Measurements from ENCODE around the gene FAM234A.
"Not testable (repeated sequence)": the region's sequence is repeated elsewhere in the genome, so short reads cannot be mapped to it uniquely, and the experiment has no call there.

FAM234A gene, protein sequence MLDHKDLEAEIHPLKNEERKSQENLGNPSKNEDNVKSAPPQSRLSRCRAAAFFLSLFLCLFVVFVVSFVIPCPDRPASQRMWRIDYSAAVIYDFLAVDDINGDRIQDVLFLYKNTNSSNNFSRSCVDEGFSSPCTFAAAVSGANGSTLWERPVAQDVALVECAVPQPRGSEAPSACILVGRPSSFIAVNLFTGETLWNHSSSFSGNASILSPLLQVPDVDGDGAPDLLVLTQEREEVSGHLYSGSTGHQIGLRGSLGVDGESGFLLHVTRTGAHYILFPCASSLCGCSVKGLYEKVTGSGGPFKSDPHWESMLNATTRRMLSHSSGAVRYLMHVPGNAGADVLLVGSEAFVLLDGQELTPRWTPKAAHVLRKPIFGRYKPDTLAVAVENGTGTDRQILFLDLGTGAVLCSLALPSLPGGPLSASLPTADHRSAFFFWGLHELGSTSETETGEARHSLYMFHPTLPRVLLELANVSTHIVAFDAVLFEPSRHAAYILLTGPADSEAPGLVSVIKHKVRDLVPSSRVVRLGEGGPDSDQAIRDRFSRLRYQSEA

DNA sequence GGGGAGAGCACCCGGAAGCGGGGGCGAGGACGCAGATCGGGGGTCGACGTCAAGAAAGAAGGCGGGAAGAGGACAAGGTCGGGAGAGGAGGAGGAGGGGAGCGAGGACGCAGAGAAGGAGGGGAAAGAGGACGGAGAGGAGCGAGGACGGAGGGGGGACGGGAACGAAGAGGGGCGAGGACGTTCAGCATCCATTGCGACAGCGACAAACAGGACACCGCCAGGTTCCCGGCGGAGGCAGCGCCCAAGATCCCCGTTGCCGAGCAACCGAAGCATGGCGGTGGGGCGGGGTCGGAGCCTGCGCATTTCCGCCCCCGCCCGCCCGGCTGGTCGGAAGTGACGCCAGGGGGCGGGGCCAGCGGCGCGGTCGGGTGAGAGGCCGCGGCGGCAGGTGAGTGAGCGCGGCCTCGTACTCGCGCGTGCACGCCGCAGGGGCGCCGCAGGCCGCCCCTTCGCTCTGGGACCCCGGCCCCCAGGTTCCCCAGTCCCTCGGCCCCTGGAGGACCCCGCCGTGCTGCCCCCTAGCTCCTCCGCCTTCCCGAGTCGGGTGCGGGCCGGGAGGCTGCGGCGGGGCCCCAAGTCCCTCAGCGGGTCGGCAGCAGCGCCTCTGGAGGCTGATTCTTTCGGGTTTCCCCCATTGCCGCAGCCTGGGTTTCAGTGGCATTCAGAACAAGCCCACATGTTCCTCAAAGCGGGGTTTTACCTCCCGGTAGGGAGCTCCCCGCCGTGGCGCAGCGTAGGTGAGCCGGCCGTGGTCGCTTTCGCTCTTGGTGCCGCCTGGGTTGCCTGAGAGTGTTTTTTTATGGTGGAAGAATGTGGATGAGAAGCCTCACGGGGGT is at the start of gene FAM234A:
FAM234A (plus strand) TSS at position 354 of the 838 bp plus-strand sequence. CDS start 19,593 bp downstream, outside the sequence.
- peak; percentile 95 for DNase-seq

DNA sequence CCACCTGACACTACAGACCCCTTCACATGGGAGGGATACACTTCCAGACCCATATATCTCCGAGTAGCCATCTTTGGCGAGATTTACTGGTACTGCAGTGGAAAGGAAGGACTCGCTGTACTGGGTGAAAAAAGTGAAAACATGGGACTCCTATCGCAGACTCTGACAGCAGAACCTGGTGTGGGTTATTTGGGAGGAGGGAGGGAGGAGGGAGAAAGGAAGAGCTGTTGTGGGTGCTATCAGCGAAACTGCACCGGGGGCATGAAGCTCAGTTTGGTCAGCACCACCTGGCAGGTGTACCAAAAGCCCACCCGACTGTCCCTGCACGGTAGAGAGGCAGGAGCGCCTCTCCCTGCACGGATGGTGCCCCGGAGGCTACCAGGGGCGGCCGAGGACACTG is 49.4 kb upstream of the FAM234A start:
- DNase-seq: no peak

DNA sequence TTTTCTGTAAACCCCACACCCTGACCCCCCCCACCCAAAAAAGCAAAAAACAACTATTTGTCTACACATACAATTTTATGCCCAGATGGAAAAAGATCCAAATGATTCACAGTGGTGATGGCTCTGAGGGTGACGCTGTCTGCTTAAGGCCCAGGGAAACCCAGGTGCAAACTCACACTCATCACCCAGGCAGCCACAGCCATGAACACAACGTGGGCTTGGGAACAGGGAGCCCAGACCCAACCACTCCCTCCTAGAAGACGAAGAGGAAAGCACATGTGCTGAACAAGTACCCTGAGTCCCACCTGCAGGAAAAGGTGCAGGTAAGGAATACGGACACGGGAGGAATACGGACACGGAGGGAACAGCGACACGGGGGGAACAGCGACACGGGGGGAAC is 48.9 kb upstream of the FAM234A start:
- DNase-seq: no peak

DNA sequence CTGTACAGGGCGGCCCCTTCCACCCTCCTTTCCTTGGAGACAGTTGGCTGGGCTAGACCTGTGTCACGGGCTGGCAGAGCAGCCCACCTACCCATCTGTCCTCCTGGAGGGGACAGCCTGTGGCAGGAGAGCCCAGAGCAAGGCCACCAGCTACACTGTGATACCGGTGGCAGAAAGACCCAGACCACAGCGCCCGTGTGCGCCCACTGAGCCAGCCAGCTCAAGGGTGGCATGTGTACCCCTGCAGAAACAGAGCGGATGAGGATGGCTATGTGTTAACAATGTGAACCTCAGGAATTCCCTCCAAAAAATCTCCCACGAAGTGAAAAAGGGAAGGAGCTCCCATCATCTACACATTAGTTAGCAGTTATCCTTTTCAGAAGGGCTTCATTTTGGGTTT is 47.3 kb upstream of the FAM234A start:
- no peak for DNase-seq

DNA sequence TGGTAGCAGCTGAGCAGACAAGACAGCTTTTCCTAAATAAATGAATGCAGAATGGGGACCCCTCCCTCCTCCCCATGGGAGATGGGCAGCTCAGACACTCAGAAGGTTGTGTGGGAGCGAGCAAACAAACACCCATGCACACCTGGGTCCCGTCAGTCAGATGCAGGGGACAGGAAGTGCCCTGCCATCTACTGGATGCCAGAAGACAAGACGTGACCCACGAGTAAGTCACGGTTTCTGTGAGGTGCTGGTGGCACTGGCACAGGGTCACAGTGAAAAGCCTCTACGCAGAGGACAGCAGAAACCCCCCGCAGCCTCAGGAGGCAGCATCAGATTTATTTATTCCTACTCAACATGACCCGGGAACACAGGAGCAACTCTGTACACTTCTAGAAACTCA is 45.9 kb upstream of the FAM234A start:
- no peak for DNase-seq

DNA sequence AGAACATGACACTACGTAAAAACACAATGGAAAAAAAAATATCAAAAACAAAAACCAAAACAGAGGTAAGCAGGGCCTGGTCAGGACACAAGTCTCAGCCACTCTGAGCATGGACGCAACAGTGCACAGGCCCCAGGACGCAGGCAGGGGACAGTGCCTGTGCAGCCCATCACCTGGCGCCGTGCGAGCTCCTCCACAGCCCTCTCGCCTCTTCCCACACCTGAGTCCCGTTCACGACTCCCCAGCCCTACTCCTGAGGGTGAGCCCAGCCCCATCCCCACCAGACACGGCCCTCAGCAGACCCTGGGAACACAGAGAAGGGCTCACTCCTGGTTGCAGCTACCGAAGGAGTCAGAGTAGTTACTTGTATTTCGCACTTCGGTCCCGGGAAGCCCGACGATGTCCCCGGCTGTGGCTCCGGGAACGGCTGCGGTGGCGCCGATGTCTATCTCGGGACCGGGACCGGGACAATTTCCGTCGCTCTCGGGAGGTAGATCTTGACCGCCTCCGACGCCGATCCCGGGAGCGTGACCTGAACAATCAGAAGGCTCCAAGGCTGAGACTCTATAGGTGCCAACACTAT is 44.9 kb upstream of the FAM234A start:
- no peak for DNase-seq

DNA sequence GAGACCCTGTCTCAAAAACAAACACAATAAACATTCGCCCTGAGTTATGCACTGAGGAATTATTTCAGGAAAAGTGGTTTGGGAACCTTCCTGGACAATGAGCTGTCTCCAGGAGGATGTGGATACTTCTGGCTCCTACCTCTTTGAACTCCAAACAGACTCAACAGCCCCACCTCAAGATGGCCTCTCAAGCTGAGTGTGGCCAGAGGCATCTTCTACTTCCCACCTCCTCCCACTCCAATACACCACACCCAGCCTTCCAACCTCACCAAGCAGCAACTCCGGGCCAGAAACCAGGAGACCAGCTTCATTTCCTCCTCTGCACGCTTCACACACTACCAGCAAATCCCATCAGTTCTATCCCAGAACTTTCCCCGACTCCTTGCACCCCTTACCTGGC is 42.8 kb upstream of the FAM234A start:
- no peak for DNase-seq

DNA sequence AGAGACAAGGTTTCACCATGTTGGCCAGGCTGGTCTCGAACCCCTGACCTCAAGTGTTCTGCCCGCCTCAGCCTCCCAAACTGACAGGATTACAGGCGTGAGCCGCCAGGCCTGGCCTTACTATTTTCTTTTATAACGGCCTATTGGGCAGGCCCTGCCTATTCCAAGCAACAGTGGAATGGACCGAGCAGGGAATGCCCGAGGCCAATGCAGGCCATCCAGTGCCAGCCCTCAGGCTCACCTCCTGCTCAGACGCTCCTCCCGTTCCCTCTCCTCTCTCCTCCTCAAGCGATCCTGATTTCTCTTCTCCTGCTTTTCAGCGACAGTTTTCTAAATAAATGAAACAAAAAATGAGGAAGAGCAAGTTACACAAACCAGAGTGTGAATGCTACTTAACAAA is 41.9 kb upstream of the FAM234A start:
- no peak for DNase-seq

DNA sequence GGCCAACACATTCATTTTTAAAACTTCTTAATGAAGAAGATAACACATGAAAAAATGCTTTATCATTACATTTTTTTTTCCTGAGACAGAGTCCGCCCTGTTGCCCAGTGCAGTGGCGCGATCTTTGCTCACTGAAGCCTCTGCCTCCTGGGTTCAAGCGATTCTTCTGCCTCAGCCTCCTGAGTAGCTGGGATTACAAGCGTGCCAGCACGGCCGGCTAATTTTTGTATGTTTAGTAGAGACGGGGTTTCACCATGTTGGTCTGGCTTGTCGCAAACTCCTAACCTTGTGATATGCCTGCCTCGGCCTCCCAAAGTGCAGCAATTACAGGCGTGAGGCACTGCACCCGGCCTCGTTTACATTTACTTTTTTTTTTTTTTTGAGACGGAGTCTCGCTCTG is 41.2 kb upstream of the FAM234A start:
- DNase-seq: no peak

DNA sequence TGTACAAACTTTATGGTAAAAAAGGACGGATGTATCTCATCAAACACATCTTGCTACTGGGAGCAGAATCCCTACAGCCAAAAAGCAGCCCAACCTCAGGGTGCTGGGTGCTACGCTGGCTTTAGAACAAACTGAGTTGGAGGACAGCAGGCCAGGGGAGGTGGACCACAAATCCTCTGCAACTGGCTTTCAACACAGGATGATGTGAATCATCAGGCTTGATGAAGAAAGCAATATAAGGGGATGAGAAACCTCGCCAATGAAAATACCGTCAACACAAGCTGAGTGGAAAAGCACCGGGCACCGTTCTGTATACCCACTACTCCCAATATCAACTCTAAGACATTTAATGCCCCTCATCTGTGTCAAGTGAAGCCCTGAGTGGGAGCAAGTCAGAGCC is 40.1 kb upstream of the FAM234A start:
- no peak for DNase-seq

DNA sequence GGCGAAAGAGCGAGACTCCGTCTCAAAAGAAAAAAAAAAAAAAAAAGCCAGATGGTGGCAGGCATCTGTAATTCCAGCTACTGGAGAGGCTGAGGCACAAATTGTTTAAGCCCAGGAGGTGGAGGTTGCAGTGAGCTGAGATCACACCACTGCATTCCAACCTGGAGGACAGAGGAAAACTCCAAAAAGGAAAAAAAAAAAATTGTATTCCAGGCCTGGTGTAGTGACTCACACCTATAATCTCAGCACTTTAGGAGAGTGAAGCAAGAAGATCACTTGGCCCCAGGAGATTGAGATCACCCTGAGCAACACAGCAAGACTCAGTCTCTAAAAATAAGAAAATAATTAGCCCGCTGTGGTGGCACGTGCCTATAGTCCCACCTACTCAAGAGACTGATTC is 34.2 kb upstream of the FAM234A start:
- no peak for DNase-seq

DNA sequence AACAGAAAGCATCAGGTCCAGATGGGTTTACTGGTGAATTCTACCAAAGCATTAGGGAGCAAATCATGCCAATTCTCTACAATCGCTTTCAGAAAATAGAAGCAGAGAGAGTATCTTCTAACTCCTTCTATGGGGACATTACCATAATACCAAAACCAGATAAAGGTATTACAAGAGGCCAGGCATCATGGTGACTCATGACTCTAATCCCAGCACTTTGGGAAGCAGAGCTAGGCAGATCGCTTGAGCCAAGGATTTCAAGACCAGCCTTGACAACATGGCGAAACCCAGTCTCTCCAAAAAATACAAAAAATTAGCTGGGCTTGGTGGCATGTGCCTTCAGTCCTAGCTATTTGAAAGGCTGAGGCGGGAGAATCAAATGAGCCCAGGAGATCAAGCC is 31.4 kb upstream of the FAM234A start:
- DNase-seq: no peak

DNA sequence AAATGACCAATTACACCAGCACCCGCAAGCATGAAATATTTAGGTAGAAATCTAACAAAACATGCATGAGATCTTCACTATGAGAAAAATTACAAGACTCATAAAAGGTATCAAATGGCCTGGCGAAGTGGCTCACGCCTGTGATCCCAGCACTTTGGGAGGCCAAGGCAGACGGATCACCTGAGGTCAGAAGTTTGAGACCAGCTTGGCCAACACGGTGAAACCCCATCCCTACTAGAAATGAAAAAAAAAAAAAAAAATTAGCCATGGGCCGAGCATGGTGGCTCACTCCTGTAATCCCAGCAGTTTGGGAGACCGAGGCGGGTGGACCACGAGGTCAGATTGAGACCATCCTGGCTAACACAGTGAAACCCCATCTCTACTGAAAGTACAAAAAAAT is 30.6 kb upstream of the FAM234A start:
- not testable (repeated sequence) for DNase-seq

DNA sequence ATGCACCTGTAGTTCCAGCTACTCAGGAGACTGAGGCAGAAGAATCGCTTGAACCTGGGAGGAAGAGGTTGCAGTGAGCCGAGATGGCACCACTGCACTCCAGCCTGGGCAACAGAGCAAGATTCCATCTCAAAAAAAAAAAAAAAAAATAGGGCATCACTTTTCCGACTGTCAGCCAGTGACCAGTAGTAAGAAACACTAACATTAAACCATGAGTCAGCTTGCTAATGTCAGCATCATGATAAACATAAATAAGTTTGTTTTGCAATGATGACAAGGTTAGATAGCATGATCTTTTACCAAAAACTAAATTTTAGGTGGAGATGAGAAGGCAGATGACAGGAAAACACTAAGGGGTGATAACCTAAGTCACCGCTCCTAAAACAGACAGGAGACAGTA is 25.3 kb upstream of the FAM234A start:
- DNase-seq: not testable (repeated sequence)

DNA sequence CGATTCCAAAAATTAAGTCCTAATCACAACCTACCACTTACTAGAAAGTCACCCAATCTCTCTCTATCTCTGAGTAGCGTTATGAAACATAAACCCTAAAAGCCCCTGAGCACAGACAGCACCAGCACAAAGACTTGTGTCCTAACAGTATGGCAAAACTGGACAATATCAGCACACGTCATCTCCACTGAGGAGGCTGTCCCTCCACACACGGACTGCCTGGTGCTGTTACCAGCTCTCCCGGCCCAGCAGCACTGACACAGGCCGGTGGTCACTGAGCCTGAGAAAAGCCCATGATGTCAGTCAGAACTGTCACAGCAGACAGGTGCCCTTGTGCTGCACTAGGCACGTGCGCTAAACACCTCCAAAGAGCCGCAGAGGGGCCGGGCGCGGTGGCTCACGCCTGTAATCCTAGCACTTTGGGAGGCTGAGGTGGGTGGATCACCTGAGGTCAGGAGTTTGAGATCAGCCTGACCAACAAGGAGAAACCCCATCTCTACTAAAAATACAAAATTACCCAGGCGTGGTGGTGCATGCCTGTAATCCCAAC is 22.9 kb upstream of the FAM234A start:
- DNase-seq: not testable (repeated sequence)

DNA sequence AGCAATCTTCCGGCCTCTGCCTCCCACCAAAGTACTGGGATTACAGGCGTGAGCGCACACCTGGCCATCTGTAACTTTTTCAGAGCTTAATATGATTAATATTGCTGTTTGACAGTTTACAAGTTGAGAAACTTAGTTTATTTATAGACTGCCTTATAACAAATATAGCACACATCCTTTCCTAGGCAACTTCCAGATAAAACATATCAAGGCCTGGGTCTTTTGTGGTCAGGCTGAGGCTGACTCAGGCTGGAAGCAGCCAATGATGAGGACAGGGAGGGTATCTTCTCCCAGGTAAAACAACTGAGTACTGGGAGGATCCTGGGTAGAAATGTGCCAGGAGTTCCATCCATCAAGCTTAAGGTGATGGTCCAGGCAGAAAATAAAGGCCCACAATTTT is 21.6 kb upstream of the FAM234A start:
- DNase-seq: no peak

DNA sequence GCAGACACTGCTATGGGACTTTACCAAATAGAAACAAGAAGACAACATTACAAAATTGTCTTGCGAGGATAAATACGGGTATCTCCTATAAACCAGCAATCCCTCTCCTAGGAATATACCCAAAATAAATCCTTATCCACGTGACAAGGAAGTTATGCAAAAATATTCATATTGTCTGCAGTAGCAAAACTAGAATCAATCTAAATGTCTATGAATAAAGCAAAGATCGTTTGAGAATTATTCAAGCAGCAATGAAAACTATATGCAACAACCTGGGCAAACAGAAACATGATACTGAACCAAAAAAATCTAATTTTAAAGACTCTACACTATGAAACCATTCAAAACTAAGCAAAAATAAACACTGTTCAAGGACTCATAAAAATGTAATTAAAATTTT is 14.6 kb upstream of the FAM234A start:
- no peak for DNase-seq

DNA sequence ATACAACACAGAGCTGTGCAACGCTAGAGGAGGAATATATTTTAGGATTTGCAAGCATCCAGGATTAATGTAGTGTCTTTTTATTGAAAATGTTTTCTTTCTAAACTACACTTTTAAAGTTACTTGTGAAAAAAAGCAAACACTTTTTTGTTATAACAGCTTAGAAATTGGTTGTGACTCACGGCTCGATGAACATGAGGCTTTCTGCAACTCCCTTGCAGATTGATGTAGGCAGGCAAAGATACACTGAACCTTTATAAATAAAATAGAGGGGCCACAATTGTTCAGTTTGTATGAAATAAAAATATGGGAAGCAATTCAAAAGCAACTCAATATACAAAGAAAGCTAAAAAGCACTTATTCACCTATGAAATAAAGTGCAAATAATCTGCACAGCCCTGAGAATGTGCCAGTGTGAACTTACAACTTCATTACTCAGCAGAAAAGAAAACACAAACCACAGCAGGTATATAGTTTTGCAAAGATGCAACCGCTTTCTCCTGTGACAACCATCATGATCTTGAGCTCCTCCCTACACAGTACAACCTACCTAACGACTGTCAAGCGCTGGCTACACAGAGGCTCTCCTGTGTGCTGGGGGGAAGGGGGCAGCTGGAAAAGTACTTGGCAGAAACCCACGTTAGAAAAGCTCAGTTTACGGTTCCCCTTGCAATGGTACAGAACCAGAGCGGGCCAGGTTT is 6.3 kb upstream of the FAM234A start:
- DNase-seq: no peak

DNA sequence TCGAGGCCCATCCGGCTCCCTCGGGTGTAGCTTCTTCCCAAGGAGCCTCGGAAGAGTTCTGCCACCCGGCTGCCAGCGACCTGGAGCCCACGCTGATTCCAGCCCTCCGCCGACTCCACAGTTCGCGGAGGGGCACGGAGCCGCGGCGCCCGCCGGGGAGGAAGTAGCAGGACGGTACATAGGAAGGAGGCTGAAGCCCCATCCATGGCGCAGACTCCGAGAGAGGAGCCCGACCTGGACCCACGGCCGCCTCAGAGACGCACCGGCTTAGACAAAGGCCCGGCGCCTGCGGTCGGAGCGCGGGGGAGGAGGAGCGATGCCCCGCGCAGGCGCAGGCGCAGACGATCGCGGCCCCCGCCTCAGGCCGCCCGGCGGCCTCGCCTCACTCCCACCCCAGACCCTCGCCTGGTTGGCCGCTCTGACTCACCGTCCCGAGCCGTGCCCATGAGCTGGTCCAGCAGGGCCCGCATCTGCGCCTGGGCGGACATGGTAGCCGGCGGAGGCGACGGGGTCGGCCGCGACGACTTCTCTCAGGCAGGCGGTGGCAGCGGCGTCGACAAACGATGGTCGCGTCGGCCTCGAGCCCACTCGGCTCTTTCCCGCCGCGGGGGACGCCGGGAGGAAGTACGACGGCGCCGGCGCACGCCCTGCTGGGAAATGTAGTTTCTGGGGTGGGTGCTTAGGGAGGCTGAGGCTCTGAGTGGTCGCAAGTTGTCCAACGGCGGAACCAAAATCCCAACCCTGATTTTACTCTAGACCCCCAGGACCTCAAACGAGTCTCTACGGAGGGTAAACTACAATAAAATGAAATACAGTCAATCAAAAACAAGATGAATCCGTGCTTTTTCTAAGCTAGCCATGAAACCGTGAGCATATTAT is 5.5 kb upstream of the FAM234A start, which contains the start of gene LUC7L:
LUC7L (minus strand) TSS at position 598 of the 879 bp plus-strand sequence; CDS start at position 488, 110 bp downstream.
- peak; percentile 78 for DNase-seq

DNA sequence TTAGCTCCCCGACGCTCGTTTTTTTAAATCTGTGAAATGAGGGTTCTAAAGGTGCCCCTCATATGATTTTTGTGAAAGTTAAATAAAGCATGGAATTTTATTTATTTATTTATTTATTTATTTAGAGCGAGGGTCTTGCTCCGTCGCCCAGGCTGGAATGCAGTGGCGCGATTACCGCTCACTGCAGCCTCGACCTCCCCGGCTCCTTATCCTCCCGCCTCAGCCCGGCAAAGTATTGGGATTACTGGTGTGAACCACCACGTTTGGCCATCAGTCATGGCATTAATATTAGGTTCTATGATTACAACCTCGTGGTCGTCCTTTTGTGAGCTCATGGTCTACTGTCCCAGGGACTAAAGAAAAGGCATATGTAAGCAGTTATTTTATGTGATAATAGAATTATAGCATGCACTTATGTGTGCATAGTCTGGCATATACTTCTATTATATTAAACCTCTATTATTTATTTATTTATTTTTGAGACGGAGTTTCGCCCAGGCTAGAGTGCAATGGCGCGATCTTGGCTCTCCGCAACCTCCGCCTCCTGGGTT is 4.8 kb upstream of the FAM234A start:
- DNase-seq: no peak

DNA sequence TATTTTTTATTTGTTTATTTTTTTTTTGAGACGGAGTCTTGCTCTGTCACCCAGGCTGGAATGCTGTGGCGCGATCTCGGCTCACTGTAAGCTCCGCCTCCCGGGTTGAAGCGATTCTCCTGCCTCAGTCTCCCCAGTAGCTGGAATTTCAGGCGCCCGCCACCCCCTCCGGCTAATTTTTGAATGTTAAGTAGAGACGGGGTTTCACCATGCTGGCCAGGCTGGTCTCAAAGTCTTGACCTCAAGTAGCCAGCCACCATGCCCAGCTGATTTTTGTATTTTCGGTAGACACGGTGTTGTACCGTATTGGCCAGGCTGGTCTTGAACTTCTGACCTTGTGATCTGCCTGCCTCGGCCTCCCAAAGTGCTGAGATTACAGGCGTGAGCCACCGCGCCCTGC is 4.3 kb upstream of the FAM234A start:
- DNase-seq: not testable (repeated sequence)
